Measurements from ENCODE around the gene DND1. TPM values are rescaled to one million over a fixed set of nuclear protein-coding genes. Genes with fewer than 3 reads are reported as not detected.

The DND1 gene
- total RNA-seq, 1 experiment from 2014 or later = 1.8 TPM

- POLR2A ChIA-PET = interaction anchor here (0.6 to 1.4 kb wide), 4 partner anchors 8 to 1637 kb away, joined by 3 to 10 read pairs (median 4); partner anchors contain the start of gene ZMAT2
Measured at GRCh38 chr5:140711794-140712193, 38.4 kb upstream of the DND1 start.

More at GRCh38 chr5:140711794-140712193, 38.4 kb upstream of the DND1 start:
- ATAC-seq (no peak), DNase-seq (ENCODE audit: low read depth, low spot score) (no peak)
- CTCF ChIA-PET = interaction anchor here (0.6 to 1.1 kb wide), 2 partner anchors 45 to 76 kb away, joined by 3 to 6 read pairs; no protein-coding TSS in a partner anchor
- TF ChIP-seq CTCF (IDR thresholded peaks at IDR 0.05) (no peak), TCF7L2 (IDR thresholded peaks at IDR 0.05; ENCODE audit: low read depth, low read length) (no peak), SIN3A (IDR thresholded peaks at IDR 0.05; ENCODE audit: borderline replicate concordance, insufficient read depth, low read depth, low read length) (no peak), POLR2AphosphoS5 (IDR thresholded peaks at IDR 0.05; ENCODE audit: low read depth, low read length) (no peak), REST (IDR thresholded peaks at IDR 0.05; ENCODE audit: insufficient read depth in 1 of 2, low read depth in 2 of 2, low read length in 1 of 2) (no peak)
- Histone ChIP-seq H3K4me3 (ENCODE audit: low read depth in 2 of 2, low read length in 2 of 2) (peak overlapping the region in 1 of 2 experiments; percentile 68; a peak in 3 of 4 replicates), H3K27me3 (ENCODE audit: control insufficient read depth, insufficient read depth, low read length) (no peaks in the 10 kb centered on the region), H3K36me3 (ENCODE audit: control insufficient read depth, insufficient read depth, low read length) (no peaks in the 10 kb centered on the region), H3K27ac (ENCODE audit: low read length) (no peak overlapping the region; the same call in 1 of the 2 replicates), H3K9me3 (ENCODE audit: control insufficient read depth, insufficient read depth, low read depth, low read length) (no peaks in the 10 kb centered on the region), H3K4me1 (ENCODE audit: control insufficient read depth, insufficient read depth, low read length) (no peaks in the 10 kb centered on the region)
- in situ Hi-C loops (cut with HindIII; ENCODE audit: low pct_unique_long_range_greater_than_20kb, low sequenced_read_pairs) (no loop called here), intact Hi-C loops (cut with micrococcal nuclease; ENCODE audit: unreplicated experiment) (loop anchor here (10.0 kb wide), 1 partner anchor 137 kb away; no protein-coding TSS in a partner anchor)
- BruUV-seq (replicated peaks) = no TSS peak
